ENCODE results near the gene GSTM3. TPM values are rescaled to one million over a fixed set of nuclear protein-coding genes. Genes with fewer than 3 reads are reported as not detected.

Gene GSTM3
- total RNA-seq (2022) (8.9 and 10.6 TPM in 2 replicates), Bru-seq, nascent RNA (percentile 48 among the genes with signal in this experiment), BruChase-seq, experiment 1, labeled RNA remaining after a 2-hour chase (percentile 55 among the genes with signal in this experiment), BruChase-seq, experiment 2, labeled RNA remaining after a 6-hour chase (percentile 58 among the genes with signal in this experiment)
- long read RNA-seq, full-length matches to known transcripts: 19 of 53 reads
- long read RNA-seq, partial matches to known transcripts: 1 of 53 reads
- long read RNA-seq, other reads (novel, unspliced or antisense): 33 of 53 reads

DNA sequence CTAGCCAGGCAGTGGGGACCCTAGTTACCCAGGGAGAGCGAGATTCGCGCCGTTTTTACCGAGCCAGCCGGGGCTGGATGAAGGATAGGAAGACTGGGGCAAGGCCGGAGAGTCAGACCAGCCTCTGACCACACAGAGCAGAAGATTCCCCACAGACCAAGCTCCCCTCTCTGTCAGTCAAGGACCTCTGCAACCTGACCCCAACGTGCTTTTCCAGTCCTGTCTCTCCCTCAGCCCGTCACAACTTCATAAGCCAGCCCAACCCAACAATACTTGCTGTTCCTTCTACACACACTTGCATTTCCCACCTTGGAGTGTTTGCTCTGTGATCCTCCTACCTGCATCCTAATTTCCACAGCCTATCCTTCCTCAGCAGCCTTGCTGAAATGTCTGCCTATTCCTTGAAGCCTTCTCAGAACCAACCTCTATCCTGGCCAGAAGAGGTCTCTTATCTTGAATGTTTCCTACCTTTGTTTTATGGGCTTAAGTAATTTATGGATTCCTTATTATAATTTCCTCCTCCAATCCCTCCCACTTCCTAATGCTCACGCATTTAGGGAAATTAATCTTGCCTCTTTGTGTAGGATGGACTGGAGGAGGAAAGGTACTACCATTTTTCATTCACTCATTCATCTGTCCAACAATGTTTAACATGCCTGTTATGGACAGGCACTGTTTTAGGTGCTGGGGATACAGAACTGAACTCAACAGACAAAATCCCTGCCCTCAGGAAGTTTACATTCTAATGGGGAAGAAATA is at the start of gene GSTM3:
Gene GSTM3 (minus strand): TSS at position 424 of the 759 bp plus-strand sequence. CDS start 751 bp downstream, outside the sequence.
- no peak for DNase-seq
- no TSS peak for BruUV-seq (replicated peaks)
- H3K4me3 Mint-ChIP-seq (ENCODE audit: unreplicated experiment): peak within 1 kb of the TSS; percentile 77
- Histone ChIP-seq H3K4me3 (ENCODE audit: low read depth, low read length) (peak within 1 kb of the TSS; percentile 45), H3K4me1 (no peaks in the 10 kb centered on the region), H3K36me3 (ENCODE audit: control insufficient read depth, insufficient read depth, low read length) (no peaks in the 10 kb centered on the region), H3K27me3 (replicated peaks; ENCODE audit: control insufficient read depth, insufficient read depth, low read length) (no peaks in the 10 kb centered on the region), H3K9me3 (no peaks in the 10 kb centered on the region)
- no peak for TF ChIP-seq CTCF (IDR thresholded peaks at IDR 0.05; ENCODE audit: insufficient read depth in 1 of 2, low read depth in 1 of 2, low read length in 1 of 2, severe bottlenecking in 1 of 2, unreplicated experiment in 1 of 2)
- CTCF ChIA-PET: interaction anchor here (1.0 kb wide), 1 partner anchor 23 kb away, joined by 3 read pairs; no protein-coding TSS in a partner anchor
- peak within 1 kb of the TSS; percentile 66 for H3K27ac Mint-ChIP-seq (ENCODE audit: unreplicated experiment)
- no peaks in the 10 kb centered on the region for H3K9me3 Mint-ChIP-seq (ENCODE audit: unreplicated experiment)
- no peaks in the 10 kb centered on the region for H3K27me3 Mint-ChIP-seq (ENCODE audit: insufficient read depth, unreplicated experiment)
- H3K36me3 Mint-ChIP-seq (ENCODE audit: insufficient read depth, unreplicated experiment): peaks cover 30% of the 10 kb centered on the region
- peaks cover 8% of the 10 kb centered on the region for H3K4me1 Mint-ChIP-seq (ENCODE audit: low read depth, unreplicated experiment)
- intact Hi-C loops (cut with micrococcal nuclease; ENCODE audit: unreplicated experiment): loop anchor here (2.0 kb wide), 1 partner anchor 22 kb away; no protein-coding TSS in a partner anchor
- POLR2A ChIA-PET: no interaction called here

- Histone ChIP-seq H3K9me3 (no peaks in the 10 kb centered on the region), H3K4me1 (peaks cover 13% of the 10 kb centered on the region), H3K27me3 (replicated peaks; ENCODE audit: control insufficient read depth, insufficient read depth, low read length) (no peaks in the 10 kb centered on the region), H3K4me3 (ENCODE audit: low read depth, low read length) (no peak overlapping the region), H3K36me3 (ENCODE audit: control insufficient read depth, insufficient read depth, low read length) (no peaks in the 10 kb centered on the region)
- Mint-ChIP-seq H3K27ac (ENCODE audit: unreplicated experiment) (no peak overlapping the region), H3K4me3 (ENCODE audit: unreplicated experiment) (no peak overlapping the region), H3K9me3 (ENCODE audit: unreplicated experiment) (no peaks in the 10 kb centered on the region), H3K36me3 (ENCODE audit: insufficient read depth, unreplicated experiment) (no peaks in the 10 kb centered on the region), H3K4me1 (ENCODE audit: low read depth, unreplicated experiment) (peaks cover 7% of the 10 kb centered on the region), H3K27me3 (ENCODE audit: insufficient read depth, unreplicated experiment) (no peaks in the 10 kb centered on the region)
- DNase-seq: no peak
- ChIA-PET CTCF (interaction anchor here (1.4 to 1.5 kb wide), 2 partner anchors 12 to 169 kb away, joined by 3 read pairs; no protein-coding TSS in a partner anchor), POLR2A (no interaction called here)
- TF ChIP-seq CTCF (IDR thresholded peaks at IDR 0.05; ENCODE audit: insufficient read depth in 1 of 2, low read depth in 1 of 2, low read length in 1 of 2, severe bottlenecking in 1 of 2, unreplicated experiment in 1 of 2): no peak
- intact Hi-C loops (cut with micrococcal nuclease; ENCODE audit: unreplicated experiment): no loop called here
- no TSS peak for BruUV-seq (replicated peaks)
Measured at GRCh38 chr1:109790329-109790728, 49.5 kb upstream of the GSTM3 start.

DNA sequence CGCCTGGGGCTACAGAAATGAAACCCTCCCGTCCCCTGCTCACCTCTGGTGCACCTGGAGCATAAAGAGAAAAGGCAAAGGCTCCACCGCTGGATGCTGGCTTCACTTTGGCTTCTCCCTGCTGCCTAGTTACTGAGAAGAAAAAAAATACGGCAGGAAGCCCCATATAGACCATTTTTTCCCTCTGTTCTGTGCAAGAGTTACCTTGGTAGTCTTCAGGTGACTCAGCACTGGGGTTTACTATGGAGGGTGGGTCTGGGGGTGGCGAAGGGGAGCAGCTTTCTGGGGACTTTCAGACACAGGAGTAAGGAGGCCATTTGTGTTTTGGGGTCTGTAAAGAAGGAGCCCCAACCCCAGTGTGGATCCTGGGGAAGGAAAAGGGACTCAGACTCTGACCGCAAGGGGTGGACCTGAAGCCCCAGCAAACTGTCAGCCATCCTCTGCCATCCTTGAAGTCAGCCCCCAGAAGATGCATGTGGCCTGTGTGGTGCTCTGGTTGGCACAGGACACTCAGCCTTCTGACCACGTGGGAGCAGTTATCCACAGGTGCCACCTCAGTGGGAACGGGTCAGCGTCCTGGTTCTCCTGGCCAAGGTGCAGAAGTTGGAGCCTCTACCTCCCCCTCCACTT is 48.8 kb upstream of the GSTM3 start:
- TF ChIP-seq CTCF (IDR thresholded peaks at IDR 0.05; ENCODE audit: insufficient read depth in 1 of 2, low read depth in 1 of 2, low read length in 1 of 2, severe bottlenecking in 1 of 2, unreplicated experiment in 1 of 2): no peak
- ChIA-PET CTCF (interaction anchor here (0.6 to 1.5 kb wide), 8 partner anchors 12 to 247 kb away, joined by 3 to 4 read pairs (median 3); no protein-coding TSS in a partner anchor), POLR2A (no interaction called here)
- Mint-ChIP-seq H3K4me1 (ENCODE audit: low read depth, unreplicated experiment) (peaks cover 7% of the 10 kb centered on the region), H3K9me3 (ENCODE audit: unreplicated experiment) (no peaks in the 10 kb centered on the region), H3K36me3 (ENCODE audit: insufficient read depth, unreplicated experiment) (no peaks in the 10 kb centered on the region), H3K27me3 (ENCODE audit: insufficient read depth, unreplicated experiment) (no peaks in the 10 kb centered on the region), H3K27ac (ENCODE audit: unreplicated experiment) (no peak overlapping the region), H3K4me3 (ENCODE audit: unreplicated experiment) (no peak overlapping the region)
- Histone ChIP-seq H3K9me3 (no peaks in the 10 kb centered on the region), H3K27me3 (replicated peaks; ENCODE audit: control insufficient read depth, insufficient read depth, low read length) (no peaks in the 10 kb centered on the region), H3K4me3 (ENCODE audit: low read depth, low read length) (no peak overlapping the region), H3K4me1 (peaks cover 13% of the 10 kb centered on the region), H3K36me3 (ENCODE audit: control insufficient read depth, insufficient read depth, low read length) (no peaks in the 10 kb centered on the region)
- no peak for DNase-seq
- no TSS peak for BruUV-seq (replicated peaks)
- intact Hi-C loops (cut with micrococcal nuclease; ENCODE audit: unreplicated experiment): loop anchor here (5.0 kb wide), 1 partner anchor 88 kb away; no protein-coding TSS in a partner anchor
